Astrocyte of the cerebellum (primary cell): ENCODE data around the gene MLH3.

Experiments
- DNase-seq: peaks from one replicate; pipeline ENCODE4 v3.0.0-alpha.2; 2011; ENCODE audit warnings: low read depth
- H3K4me3 ChIP-seq: 2 replicates; pipeline ENCODE4 v1.5.1; 2011; ENCODE audit warnings: mild to moderate bottlenecking, low read depth, low read length, moderate library complexity
- in situ Hi-C: cut with HindIII; loops from 2 replicates; pipeline ENCODE4 v1.10.0; 2017; ENCODE audit warnings: low sequenced_read_pairs
- TF ChIP-seq, protein P1 (sequence below): IDR thresholded peaks from 2 replicates; pipeline ENCODE4 v1.5.1; 2012; ENCODE audit warnings: low read length, low read depth, moderate library complexity, mild to moderate bottlenecking; ENCODE audit errors: missing control alignments

The MLH3 gene

DNA sequence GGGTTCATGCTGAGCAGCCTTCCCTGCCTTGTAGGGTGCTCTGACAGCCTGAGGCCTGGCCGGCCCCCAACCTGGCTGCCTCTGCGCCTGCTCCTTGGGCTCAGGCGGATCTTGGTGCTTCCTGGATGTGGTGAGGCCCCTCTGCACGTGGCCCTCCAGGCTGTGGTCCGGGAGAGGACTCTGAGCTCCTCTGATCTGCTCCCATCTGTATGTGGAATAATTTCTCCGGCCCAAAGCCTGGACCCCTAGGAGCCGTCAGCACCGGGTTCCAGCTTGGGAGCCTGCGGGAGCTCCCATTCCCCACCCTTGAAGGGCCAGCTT, 69.8 kb downstream of the MLH3 start:
- in situ Hi-C loops, result loop anchor here (5.0 kb wide), 1 partner anchor 79 kb away; no protein-coding TSS in a partner anchor
- no peak for DNase-seq
- TF ChIP-seq, protein P1, sequence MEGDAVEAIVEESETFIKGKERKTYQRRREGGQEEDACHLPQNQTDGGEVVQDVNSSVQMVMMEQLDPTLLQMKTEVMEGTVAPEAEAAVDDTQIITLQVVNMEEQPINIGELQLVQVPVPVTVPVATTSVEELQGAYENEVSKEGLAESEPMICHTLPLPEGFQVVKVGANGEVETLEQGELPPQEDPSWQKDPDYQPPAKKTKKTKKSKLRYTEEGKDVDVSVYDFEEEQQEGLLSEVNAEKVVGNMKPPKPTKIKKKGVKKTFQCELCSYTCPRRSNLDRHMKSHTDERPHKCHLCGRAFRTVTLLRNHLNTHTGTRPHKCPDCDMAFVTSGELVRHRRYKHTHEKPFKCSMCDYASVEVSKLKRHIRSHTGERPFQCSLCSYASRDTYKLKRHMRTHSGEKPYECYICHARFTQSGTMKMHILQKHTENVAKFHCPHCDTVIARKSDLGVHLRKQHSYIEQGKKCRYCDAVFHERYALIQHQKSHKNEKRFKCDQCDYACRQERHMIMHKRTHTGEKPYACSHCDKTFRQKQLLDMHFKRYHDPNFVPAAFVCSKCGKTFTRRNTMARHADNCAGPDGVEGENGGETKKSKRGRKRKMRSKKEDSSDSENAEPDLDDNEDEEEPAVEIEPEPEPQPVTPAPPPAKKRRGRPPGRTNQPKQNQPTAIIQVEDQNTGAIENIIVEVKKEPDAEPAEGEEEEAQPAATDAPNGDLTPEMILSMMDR, result no peak
- no peak overlapping the region for H3K4me3 ChIP-seq

DNA sequence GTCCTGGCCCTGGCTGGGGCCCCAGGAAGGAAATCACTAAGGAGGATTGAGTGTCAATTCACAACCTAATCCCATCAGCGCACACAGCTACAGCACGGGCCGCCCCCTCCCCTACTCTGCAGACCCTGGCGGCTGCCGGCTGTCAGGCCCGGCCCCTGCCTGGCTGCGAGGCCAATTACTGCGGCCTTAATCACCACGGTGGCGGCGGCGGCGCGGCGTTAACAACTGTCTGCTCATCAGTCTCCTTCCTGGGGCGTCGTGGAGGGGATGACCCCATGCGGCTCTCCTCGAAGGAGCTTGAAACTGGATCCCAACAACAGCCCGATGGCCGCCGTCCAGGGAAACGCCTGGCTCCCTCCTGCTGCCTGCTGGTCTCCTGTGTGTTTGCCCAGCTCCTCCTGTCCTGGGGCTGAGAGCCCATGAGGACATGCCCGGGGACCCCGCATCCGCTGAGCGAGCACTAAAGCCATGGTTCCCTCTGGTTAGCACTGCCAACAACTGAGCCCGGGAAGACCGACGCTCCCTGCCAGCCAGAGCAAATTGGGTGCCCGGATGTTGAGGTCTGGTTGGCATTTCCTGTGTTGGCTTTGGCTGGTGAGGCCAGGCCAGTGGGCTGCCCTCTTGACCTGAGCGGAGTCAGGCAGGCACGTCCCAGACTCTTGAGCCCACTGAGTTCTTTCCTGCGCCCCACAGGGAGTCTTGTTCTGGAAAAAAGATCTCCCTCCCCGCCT, 70.4 kb downstream of the MLH3 start:
- no peak overlapping the region for H3K4me3 ChIP-seq
- peak; percentile 49 for DNase-seq
- TF ChIP-seq, protein P1, result no peak
- in situ Hi-C loops, result loop anchor here (5.0 kb wide), 1 partner anchor 79 kb away; no protein-coding TSS in a partner anchor

DNA sequence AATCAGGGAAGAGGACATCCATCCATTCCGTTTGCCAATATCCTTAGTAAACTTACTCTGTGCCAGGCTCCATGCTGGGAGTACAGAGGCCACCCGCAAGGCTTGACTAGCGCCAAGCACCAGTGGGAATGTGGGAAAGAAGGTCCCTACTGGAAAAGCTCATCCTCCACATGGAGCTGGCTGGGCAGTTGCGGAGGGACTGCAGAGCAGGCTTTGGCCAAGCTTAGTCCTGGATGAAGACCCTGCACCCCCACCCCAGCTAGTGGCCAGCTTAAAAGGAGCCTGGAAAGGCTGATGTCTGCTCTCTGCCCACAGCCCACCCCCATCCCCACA, 70.9 kb downstream of the MLH3 start:
- no peak for DNase-seq
- TF ChIP-seq, protein P1, result no peak
- H3K4me3 ChIP-seq, result no peak overlapping the region
- in situ Hi-C loops, result loop anchor here (5.0 kb wide), 1 partner anchor 78 kb away; no protein-coding TSS in a partner anchor

DNA sequence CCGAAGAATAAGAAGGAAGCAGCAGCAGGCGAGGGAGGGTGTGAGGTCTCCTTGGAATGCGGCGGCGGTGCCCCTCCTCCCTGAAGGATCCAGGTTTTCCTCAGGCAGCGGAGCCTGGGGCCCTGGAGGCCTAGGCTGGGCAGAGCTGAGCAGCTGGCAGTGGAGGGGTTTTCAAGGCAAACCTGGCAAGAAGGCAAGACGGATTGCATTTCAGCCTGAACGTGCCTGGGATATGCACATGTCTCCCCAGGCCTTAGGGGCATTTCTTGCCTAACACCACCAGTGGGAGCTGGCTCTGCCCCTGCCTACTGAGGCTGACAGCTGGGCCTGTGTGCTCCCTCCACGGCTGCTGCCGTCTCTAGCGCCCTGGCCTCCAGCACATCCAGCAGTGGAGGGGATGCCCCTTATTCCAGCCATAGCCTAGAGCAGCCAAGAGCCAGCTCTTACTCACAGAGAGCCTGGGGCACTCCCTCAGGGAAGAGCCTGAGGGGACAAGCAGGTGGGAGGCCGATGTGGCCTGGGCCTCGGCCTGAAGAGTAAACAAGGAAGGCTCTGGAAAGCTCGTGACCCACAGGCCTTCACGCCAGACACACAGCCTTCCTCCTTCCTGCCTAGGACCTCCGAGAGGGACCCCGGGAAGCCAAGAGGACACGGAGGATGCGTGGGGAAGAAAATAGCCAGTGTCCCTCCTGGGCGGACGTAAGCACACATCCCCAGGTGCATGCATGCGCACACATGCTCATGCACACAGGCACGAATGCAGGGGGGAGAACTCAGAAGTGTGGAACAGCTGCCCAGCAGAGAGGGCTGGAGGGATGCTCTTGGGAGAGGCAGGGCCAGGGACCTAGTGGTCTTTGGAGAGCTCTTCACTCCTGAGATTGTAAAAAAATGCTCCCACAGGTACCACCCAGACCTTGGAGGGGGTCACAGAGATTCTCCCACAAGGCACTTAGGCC, 71.5 kb downstream of the MLH3 start:
- no peak overlapping the region for H3K4me3 ChIP-seq
- in situ Hi-C loops, result loop anchor here (5.0 kb wide), 1 partner anchor 77 kb away; no protein-coding TSS in a partner anchor
- TF ChIP-seq, protein P1, result peak; percentile 22
- DNase-seq, result no peak

DNA sequence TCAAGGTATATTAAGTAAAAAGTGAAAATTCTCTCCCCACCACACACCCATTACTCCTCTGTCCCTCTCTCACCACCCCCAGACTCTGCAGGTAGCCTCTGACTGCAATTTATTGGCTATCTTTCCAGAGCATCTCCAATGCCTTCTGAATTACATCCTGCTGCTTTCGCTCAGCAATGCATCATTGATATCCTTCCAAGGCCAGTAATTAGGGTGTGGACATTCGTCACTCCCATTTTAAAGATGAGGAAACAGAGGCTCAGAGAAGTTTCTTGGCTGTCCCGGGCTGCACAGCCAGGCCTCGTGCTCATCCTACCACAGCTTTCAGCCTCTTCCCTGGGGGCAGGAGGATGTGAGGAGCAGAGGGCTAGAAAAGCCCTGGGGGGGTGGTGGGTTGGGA, 72.2 kb downstream of the MLH3 start:
- TF ChIP-seq, protein P1, result no peak
- DNase-seq, result no peak
- H3K4me3 ChIP-seq, result no peak overlapping the region
- in situ Hi-C loops, result no loop called here

DNA sequence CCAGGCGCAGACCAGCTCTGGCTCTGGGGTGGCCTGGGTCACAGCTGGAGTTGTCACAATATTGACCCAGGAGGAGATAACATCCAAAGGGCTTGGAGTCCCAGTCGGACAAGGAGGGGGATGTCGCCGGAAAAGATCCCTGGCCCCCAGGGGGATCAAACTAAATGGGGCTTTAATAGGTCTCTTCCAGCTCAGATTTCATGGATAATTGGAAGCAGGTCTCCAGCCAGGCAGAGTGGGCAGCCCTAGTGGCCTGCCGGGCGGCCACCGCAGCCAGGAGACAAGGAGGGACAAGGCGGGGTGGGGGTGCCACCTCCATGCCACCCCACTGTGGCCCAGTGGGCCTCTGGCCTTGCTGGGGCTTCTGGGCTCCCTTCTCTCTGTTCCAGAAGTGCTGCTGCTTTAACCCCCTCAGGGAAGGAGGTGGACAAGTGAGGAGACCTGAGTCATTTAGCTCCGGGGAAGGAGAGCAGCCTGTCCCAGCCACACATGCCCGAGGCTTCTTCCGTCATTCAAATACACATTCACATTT, 72.8 kb downstream of the MLH3 start:
- in situ Hi-C loops, result no loop called here
- no peak overlapping the region for H3K4me3 ChIP-seq
- DNase-seq, result no peak
- TF ChIP-seq, protein P1, result no peak
